Neural crest cell (in vitro differentiated cells): ENCODE results near the gene ZNF362. TPM values are rescaled to one million over a fixed set of nuclear protein-coding genes. Genes with fewer than 3 reads are reported as not detected.

Experiments
- DNase-seq: peaks from one replicate; pipeline ENCODE4 v3.0.0; 2021; ENCODE audit warnings: low read depth, mixed read lengths, low spot score
- H3K27ac Mint-ChIP-seq: one replicate; pipeline ENCODE4 v1.8.0; 2021; ENCODE audit warnings: mild to moderate bottlenecking, mixed read lengths; ENCODE audit not compliant: unreplicated experiment
- H3K27me3 Mint-ChIP-seq: 2 replicates; pipeline ENCODE4 v1.8.0; 2021; ENCODE audit warnings: low read depth, mild to moderate bottlenecking, mixed read lengths
- H3K36me3 Mint-ChIP-seq: 2 replicates; pipeline ENCODE4 v1.8.0; 2021; ENCODE audit warnings: low read depth, mild to moderate bottlenecking, mixed read lengths
- H3K4me1 Mint-ChIP-seq: 2 replicates; pipeline ENCODE4 v1.8.0; 2021; ENCODE audit warnings: mixed read lengths
- H3K4me3 Mint-ChIP-seq: one replicate; pipeline ENCODE4 v1.8.0; 2021; ENCODE audit warnings: mild to moderate bottlenecking, mixed read lengths
- H3K9me3 Mint-ChIP-seq: 2 replicates; pipeline ENCODE4 v1.8.0; 2021; ENCODE audit warnings: mixed read lengths
- CTCF ChIP-seq: fragments of 200-600 bp; sonication (generic); conservative IDR thresholded peaks from 2 replicates; pipeline ENCODE4 v1.5.0; 2021; ENCODE audit warnings: antibody characterized with exemption, mild to moderate bottlenecking
- total RNA-seq: library from RNA; stranded (reverse); gene quantifications from 2 replicates; pipeline ENCODE4 v1.2.1, GENCODE V29; 2021

The ZNF362 gene
- total RNA-seq, 1 donor from 2014 or later, result 56.3 TPM

- no peak for DNase-seq
- peaks cover 27% of the 10 kb centered on the region for H3K4me1 Mint-ChIP-seq
- peaks cover 2% of the 10 kb centered on the region for H3K36me3 Mint-ChIP-seq
- no peaks in the 10 kb centered on the region for H3K9me3 Mint-ChIP-seq
- no peak overlapping the region for H3K4me3 Mint-ChIP-seq
- no peaks in the 10 kb centered on the region for H3K27me3 Mint-ChIP-seq
- no peak overlapping the region for H3K27ac Mint-ChIP-seq
- TF ChIP-seq CTCF, result no peak
These were observed 9.7 kb downstream of the ZNF362 start for GRCh38 chr1:33265780-33266605.

DNA sequence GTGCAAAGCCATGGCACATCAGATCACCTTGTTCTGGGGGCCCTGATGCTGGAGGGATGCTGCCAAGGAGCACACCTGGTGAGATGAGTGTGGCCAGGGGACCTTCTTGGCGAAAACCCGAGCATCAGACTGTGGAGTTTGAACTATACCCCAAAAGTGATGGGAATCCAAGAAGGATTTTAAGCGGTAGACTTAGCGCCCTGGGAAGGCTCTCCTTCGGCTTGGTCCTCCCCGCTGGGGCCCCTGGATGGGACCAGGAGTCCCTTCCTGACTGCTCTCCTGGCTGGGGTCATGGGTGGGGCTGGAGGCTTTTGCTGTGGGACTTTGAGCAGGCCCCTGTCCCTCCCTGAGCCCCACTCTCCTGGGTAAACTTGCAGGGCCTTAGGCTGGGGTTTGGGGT is 10.5 kb downstream of the ZNF362 start:
- H3K36me3 Mint-ChIP-seq, result peaks cover 4% of the 10 kb centered on the region
- TF ChIP-seq CTCF, result no peak
- H3K27me3 Mint-ChIP-seq, result no peaks in the 10 kb centered on the region
- no peak overlapping the region for H3K4me3 Mint-ChIP-seq
- H3K9me3 Mint-ChIP-seq, result no peaks in the 10 kb centered on the region
- peaks cover 19% of the 10 kb centered on the region for H3K4me1 Mint-ChIP-seq
- no peak for DNase-seq
- H3K27ac Mint-ChIP-seq, result no peak overlapping the region

- no peaks in the 10 kb centered on the region for H3K27me3 Mint-ChIP-seq
- no peak for DNase-seq
- no peaks in the 10 kb centered on the region for H3K9me3 Mint-ChIP-seq
- peak overlapping the region; percentile 85 for H3K27ac Mint-ChIP-seq
- H3K4me3 Mint-ChIP-seq, result no peak overlapping the region
- peaks cover 4% of the 10 kb centered on the region for H3K36me3 Mint-ChIP-seq
- TF ChIP-seq CTCF, result no peak
- peaks cover 17% of the 10 kb centered on the region for H3K4me1 Mint-ChIP-seq
These were observed 11.3 kb downstream of the ZNF362 start for GRCh38 chr1:33267468-33268205.

DNA sequence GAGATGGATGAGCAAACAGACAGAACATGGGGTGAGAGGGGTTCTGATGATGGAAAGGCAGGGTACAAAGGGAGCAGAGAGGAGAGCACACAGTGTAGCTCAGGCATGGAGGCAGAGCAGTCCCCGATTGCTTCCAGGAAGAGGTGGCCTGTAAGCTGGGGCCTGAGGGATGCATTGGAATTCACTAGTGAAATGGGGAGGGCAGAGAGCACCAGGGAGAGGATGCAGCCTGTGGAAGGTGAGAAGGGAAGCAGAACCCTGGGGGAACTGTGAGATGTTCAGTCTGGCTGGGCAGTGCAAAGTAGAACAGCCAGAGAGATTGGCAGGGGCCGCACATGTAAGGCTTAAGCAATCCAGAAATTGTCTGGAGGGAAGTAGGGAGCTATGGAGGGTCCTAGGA is 12.2 kb downstream of the ZNF362 start:
- Mint-ChIP-seq H3K27ac (peak overlapping the region; percentile 95), H3K4me3 (no peak overlapping the region), H3K27me3 (no peaks in the 10 kb centered on the region), H3K4me1 (peaks cover 17% of the 10 kb centered on the region), H3K9me3 (no peaks in the 10 kb centered on the region), H3K36me3 (peaks cover 4% of the 10 kb centered on the region)
- no peak for DNase-seq
- no peak for TF ChIP-seq CTCF

DNA sequence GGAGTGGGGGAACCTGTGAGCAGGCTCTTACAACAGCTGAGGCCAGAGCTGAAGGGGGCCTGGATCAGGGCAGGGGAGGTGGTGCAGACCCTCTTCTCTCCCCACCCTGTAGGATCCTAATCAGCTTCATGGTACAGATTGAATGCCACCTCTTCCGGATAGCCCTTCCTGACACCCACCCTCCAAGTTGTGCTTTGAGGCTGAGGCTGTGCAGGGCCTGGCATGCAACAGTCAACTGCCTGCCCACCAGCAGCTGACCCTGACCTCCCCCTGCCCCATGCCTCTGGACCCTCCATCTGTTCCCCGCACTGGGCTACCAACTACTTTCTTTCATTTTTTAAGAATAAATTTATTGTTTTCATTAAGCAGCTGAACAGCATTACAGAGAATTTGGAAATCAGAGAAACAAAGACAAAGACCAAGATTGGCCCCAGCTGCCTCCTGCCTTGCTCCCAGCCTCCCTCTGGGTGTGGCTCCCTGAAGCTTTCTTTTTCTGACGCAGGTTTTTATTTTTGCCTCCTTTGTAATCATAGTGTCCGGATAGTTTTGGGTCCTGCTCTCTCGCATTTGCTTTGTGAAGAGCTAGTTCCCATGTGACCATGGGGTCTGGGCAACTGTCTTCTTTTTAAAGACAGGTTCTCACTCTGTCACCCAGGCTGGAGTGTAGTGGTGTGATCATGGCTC is 12.8 kb downstream of the ZNF362 start:
- DNase-seq, result no peak
- Mint-ChIP-seq H3K36me3 (peaks cover 4% of the 10 kb centered on the region), H3K9me3 (no peaks in the 10 kb centered on the region), H3K4me3 (no peak overlapping the region), H3K27me3 (no peaks in the 10 kb centered on the region), H3K4me1 (peaks cover 17% of the 10 kb centered on the region), H3K27ac (peak overlapping the region; percentile 95)
- no peak for TF ChIP-seq CTCF
